ENCODE results near the gene ZNF454. TPM values are rescaled to one million over a fixed set of nuclear protein-coding genes. Genes with fewer than 3 reads are reported as not detected.

Gene ZNF454
- total RNA-seq, 1 donor from 2014 or later, result 1.2 TPM

DNA sequence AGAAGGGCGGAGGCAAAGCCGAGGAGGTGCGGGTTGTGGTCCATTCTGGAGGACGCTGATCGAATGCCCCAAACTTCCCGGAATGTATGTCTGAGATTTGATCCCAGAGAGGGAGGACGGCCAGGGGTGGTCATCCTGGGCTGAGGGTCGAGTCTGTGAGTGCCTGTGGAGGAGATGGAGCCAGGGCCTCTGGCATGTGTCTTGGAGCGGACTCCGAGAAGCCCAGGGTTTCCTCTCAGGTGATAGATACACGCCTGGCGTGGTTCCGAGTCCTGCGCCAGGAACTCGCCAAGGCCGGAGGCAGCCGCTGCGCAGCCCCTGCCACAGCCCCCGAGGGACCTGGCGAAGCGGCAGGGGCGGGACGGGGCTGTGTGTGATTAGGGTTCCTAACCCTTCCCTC is 363 bp downstream of the ZNF454 start:
- Mint-ChIP-seq H3K27me3 (ENCODE audit: low read depth) (peaks cover 3% of the 10 kb centered on the region), H3K27ac (peak overlapping the region; percentile 41), H3K4me1 (no peaks in the 10 kb centered on the region), H3K9me3 (peaks cover 81% of the 10 kb centered on the region), H3K36me3 (peaks cover 39% of the 10 kb centered on the region), H3K4me3 (peak overlapping the region; percentile 71)
- TF ChIP-seq, protein P1, sequence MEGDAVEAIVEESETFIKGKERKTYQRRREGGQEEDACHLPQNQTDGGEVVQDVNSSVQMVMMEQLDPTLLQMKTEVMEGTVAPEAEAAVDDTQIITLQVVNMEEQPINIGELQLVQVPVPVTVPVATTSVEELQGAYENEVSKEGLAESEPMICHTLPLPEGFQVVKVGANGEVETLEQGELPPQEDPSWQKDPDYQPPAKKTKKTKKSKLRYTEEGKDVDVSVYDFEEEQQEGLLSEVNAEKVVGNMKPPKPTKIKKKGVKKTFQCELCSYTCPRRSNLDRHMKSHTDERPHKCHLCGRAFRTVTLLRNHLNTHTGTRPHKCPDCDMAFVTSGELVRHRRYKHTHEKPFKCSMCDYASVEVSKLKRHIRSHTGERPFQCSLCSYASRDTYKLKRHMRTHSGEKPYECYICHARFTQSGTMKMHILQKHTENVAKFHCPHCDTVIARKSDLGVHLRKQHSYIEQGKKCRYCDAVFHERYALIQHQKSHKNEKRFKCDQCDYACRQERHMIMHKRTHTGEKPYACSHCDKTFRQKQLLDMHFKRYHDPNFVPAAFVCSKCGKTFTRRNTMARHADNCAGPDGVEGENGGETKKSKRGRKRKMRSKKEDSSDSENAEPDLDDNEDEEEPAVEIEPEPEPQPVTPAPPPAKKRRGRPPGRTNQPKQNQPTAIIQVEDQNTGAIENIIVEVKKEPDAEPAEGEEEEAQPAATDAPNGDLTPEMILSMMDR (IDR thresholded peaks at IDR 0.05; ENCODE audit: unreplicated experiment), result no peak
- no peak for DNase-seq (ENCODE audit: low spot score in 2 of 2, unreplicated experiment in 2 of 2)

DNA sequence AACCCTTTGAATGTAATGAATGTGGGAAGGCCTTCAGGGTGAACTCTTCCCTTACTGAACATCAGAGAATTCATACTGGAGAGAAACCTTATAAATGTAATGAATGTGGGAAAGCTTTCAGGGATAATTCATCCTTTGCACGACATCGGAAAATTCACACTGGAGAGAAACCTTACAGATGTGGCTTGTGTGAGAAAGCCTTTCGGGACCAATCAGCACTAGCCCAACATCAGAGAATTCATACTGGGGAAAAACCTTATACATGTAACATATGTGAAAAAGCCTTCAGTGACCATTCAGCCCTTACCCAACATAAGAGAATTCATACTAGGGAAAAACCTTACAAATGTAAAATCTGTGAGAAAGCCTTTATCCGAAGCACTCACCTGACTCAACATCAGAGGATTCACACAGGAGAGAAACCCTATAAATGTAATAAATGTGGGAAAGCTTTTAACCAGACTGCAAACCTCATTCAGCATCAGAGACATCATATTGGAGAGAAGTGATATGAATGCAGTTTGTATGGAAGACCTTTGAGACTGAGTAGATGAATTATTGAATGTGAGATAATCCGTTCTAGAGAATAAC is 24.6 kb downstream of the ZNF454 start:
- peaks cover 74% of the 10 kb centered on the region for H3K9me3 Mint-ChIP-seq
- TF ChIP-seq, protein P1 (IDR thresholded peaks at IDR 0.05; ENCODE audit: unreplicated experiment), result no peak
- H3K36me3 Mint-ChIP-seq, result peaks cover 28% of the 10 kb centered on the region
- H3K4me3 Mint-ChIP-seq, result no peak overlapping the region
- H3K27ac Mint-ChIP-seq, result no peak overlapping the region
- H3K4me1 Mint-ChIP-seq, result no peaks in the 10 kb centered on the region
- no peak for DNase-seq (ENCODE audit: low spot score in 2 of 2, unreplicated experiment in 2 of 2)
- H3K27me3 Mint-ChIP-seq (ENCODE audit: low read depth), result no peaks in the 10 kb centered on the region

GRCh38 chr5:178981381-178981780 is 40.4 kb downstream of the ZNF454 start:
- Mint-ChIP-seq H3K4me3 (no peak overlapping the region), H3K27ac (no peak overlapping the region), H3K27me3 (ENCODE audit: low read depth) (no peaks in the 10 kb centered on the region), H3K4me1 (no peaks in the 10 kb centered on the region), H3K9me3 (peaks cover 58% of the 10 kb centered on the region), H3K36me3 (peaks cover 8% of the 10 kb centered on the region)
- no peak for DNase-seq (ENCODE audit: low spot score in 2 of 2, unreplicated experiment in 2 of 2)
- TF ChIP-seq, protein P1 (IDR thresholded peaks at IDR 0.05; ENCODE audit: unreplicated experiment), result no peak

- no peak overlapping the region for H3K4me3 Mint-ChIP-seq
- no peaks in the 10 kb centered on the region for H3K4me1 Mint-ChIP-seq
- TF ChIP-seq, protein P1 (IDR thresholded peaks at IDR 0.05; ENCODE audit: unreplicated experiment), result no peak
- H3K27ac Mint-ChIP-seq, result no peak overlapping the region
- peaks cover 5% of the 10 kb centered on the region for H3K36me3 Mint-ChIP-seq
- H3K9me3 Mint-ChIP-seq, result peaks cover 52% of the 10 kb centered on the region
- H3K27me3 Mint-ChIP-seq (ENCODE audit: low read depth), result no peaks in the 10 kb centered on the region
- DNase-seq (ENCODE audit: low spot score in 2 of 2, unreplicated experiment in 2 of 2), result no peak
These were observed 41.9 kb downstream of the ZNF454 start for GRCh38 chr5:178982941-178983340.

GRCh38 chr5:178983728-178984127 is 42.7 kb downstream of the ZNF454 start:
- Mint-ChIP-seq H3K27ac (no peak overlapping the region), H3K27me3 (ENCODE audit: low read depth) (no peaks in the 10 kb centered on the region), H3K4me1 (no peaks in the 10 kb centered on the region), H3K36me3 (peaks cover 3% of the 10 kb centered on the region), H3K9me3 (peaks cover 48% of the 10 kb centered on the region), H3K4me3 (no peak overlapping the region)
- TF ChIP-seq, protein P1 (IDR thresholded peaks at IDR 0.05; ENCODE audit: unreplicated experiment), result no peak
- no peak for DNase-seq (ENCODE audit: low spot score in 2 of 2, unreplicated experiment in 2 of 2)
